Measurements from ENCODE around the gene SHC2. TPM values are rescaled to one million over a fixed set of nuclear protein-coding genes. Genes with fewer than 3 reads are reported as not detected.

SHC2 gene
- total RNA-seq, 2 donors from 2014 or later, result 119 to 137 TPM

DNA sequence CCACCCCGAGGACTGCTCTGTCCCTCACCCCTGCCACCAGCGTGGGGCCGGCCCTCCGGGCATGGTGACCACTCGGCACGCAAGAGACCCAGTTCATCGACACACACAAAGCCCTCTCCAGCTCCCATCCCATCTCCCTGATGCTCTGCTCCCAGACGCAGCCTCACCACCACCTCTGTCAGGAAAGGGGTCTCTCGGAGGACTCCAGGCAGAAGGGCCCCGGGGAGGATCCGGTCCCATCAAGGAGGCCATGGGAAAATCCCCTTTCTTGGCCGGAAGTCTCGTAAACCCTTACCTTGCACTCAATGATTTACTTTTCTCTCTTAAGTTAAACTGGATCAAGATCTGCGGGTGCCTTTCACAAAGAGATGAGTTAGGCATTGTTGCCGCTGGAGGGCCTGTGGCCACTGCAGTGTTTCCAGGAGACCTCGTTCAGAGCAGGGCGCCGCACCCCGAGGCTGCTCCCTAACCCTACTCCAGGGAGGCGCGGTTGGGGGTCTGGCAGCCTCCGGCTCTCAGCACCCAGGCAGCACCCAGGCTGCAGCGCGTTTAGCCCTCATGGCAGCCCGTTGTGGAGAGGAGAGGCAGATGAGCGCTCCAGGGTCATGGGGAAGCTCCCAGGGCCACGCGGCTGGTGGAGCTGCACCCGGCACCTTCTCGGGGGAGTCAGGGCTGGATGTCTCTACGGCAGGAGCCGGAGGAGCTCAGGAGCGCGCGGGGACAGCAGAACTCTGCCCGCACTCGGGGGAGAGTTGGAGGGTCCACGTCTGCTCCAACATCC lies 82.8 kb downstream of the SHC2 start:
- 41 to 56% methylated on average over 13 to 37 of the region's 38 CpGs for WGBS, 2 donors
- TF ChIP-seq, protein P1, sequence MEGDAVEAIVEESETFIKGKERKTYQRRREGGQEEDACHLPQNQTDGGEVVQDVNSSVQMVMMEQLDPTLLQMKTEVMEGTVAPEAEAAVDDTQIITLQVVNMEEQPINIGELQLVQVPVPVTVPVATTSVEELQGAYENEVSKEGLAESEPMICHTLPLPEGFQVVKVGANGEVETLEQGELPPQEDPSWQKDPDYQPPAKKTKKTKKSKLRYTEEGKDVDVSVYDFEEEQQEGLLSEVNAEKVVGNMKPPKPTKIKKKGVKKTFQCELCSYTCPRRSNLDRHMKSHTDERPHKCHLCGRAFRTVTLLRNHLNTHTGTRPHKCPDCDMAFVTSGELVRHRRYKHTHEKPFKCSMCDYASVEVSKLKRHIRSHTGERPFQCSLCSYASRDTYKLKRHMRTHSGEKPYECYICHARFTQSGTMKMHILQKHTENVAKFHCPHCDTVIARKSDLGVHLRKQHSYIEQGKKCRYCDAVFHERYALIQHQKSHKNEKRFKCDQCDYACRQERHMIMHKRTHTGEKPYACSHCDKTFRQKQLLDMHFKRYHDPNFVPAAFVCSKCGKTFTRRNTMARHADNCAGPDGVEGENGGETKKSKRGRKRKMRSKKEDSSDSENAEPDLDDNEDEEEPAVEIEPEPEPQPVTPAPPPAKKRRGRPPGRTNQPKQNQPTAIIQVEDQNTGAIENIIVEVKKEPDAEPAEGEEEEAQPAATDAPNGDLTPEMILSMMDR (IDR thresholded peaks at IDR 0.05), result no peak
- no peak for TF ChIP-seq POLR2A (IDR thresholded peaks at IDR 0.05)
- intact Hi-C loops (cut with DNase I), result no loop called here

DNA sequence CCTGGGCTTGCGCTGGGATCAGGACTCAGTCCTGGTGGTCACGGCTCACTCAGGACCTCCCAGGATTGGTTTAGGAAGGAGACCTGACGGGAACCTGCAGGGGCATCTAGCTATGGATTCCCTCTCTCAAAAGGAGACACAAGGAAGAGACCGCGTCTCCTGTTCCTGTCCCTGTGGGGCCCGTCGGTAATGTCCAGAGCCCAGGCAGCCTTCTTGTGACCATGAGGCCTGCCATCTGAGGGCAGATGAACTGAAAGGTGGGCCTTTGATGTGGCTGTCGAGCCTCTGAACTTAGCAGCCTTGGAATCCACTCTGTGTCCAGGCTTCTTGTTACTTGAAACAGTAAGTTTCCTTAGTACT lies 84.7 kb downstream of the SHC2 start:
- TF ChIP-seq POLR2A (IDR thresholded peaks at IDR 0.05), result no peak
- TF ChIP-seq, protein P1 (IDR thresholded peaks at IDR 0.05), result no peak
- DNase-seq, result no peak
- no peaks in the 10 kb centered on the region for H3K4me1 ChIP-seq
- H3K36me3 ChIP-seq (replicated peaks in 1 of 2; ENCODE audit: insufficient read depth in 1 of 2, low read depth in 2 of 2), result no peaks in the 10 kb centered on the region
- 81 to 92% methylated on average over 2 to 8 of the region's 8 CpGs for WGBS, 2 donors
- ATAC-seq, result no peak
- H3K27me3 ChIP-seq, result peaks cover 0 to 10% of the 10 kb centered on the region in 2 donors
- no peaks in the 10 kb centered on the region for H3K9me3 ChIP-seq
- no peak overlapping the region for H3K4me3 ChIP-seq
- H3K27ac ChIP-seq, result no peak overlapping the region
- intact Hi-C loops (cut with DNase I), result no loop called here

More for the DNA sequence above, 82.8 kb downstream of the SHC2 start:
- no peak overlapping the region for H3K27ac ChIP-seq
- H3K4me1 ChIP-seq, result no peaks in the 10 kb centered on the region
- H3K4me3 ChIP-seq, result no peak overlapping the region
- no peak for ATAC-seq
- H3K9me3 ChIP-seq, result no peaks in the 10 kb centered on the region
- DNase-seq, result no peak
- peaks cover 0 to 10% of the 10 kb centered on the region in 2 donors for H3K27me3 ChIP-seq
- H3K36me3 ChIP-seq (replicated peaks in 1 of 2; ENCODE audit: insufficient read depth in 1 of 2, low read depth in 2 of 2), result no peaks in the 10 kb centered on the region

DNA sequence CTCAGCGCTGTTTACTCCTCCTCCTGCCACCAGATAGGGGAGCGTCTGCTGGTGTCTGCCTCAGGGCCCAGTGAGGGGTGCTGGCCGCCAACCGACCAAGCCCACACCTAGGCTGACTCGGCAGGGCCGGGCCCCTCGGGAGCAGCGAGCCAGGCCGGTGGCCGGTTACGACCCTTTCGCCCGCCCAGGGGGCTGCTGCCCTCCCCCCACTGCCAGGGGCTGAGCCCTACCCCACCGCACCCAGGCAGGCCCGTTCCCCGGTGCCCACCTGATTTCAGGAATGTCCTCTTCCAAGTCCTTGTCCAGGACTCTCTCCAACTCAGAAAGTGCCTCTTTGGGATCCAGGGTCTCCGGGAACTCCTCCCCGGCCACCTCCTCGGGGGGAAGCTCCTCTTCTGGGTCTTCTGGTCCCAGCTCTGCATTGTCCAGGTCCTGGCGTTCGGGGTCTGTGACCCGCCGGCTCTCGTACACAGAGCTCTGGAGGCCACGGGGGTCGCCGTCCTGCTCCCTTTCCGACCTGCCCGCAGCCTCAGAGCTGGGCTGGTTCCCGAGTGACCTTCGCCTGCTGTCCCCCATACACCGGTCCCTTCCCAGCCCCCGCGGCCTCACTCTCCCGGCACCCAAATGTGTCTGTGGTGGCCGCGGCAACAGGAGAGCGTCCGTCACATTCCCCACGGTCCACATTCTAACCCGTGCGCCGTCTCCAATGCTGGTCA lies 85.3 kb downstream of the SHC2 start:
- intact Hi-C loops (cut with DNase I), result no loop called here
- ATAC-seq, result no peak
- no peaks in the 10 kb centered on the region for H3K36me3 ChIP-seq (replicated peaks in 1 of 2; ENCODE audit: insufficient read depth in 1 of 2, low read depth in 2 of 2)
- 57 to 64% methylated on average over 18 to 36 of the region's 43 CpGs for WGBS, 2 donors
- DNase-seq, result no peak
- no peak overlapping the region for H3K27ac ChIP-seq
- H3K27me3 ChIP-seq, result peaks cover 0 to 10% of the 10 kb centered on the region in 2 donors
- no peaks in the 10 kb centered on the region for H3K9me3 ChIP-seq
- H3K4me3 ChIP-seq, result no peak overlapping the region
- H3K4me1 ChIP-seq, result no peaks in the 10 kb centered on the region
- no peak for TF ChIP-seq POLR2A (IDR thresholded peaks at IDR 0.05)
- TF ChIP-seq, protein P1 (IDR thresholded peaks at IDR 0.05), result no peak

DNA sequence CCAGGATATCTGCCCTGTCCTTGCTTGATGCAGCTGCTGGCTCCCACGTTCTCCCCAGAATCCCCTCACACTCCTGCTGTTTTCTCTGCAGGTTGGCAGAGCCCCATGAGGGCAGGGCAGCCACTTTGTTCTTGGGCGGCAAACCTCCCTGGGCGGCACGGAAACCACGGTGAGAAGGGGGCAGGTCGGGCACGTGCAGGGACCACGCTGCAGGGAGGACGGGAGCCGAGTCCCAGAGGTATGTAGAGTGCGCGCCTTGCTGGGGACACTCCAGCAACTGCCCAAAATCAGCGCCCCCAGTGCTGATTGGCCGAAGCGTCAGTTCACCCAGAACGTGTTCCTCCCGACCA lies 86.0 kb downstream of the SHC2 start:
- Histone ChIP-seq H3K27ac (no peak overlapping the region), H3K36me3 (replicated peaks in 1 of 2; ENCODE audit: insufficient read depth in 1 of 2, low read depth in 2 of 2) (no peaks in the 10 kb centered on the region), H3K4me3 (no peak overlapping the region), H3K27me3 (peaks cover 0 to 10% of the 10 kb centered on the region in 2 donors), H3K4me1 (no peaks in the 10 kb centered on the region), H3K9me3 (no peaks in the 10 kb centered on the region)
- TF ChIP-seq, protein P1 (IDR thresholded peaks at IDR 0.05), result no peak
- no peak for TF ChIP-seq POLR2A (IDR thresholded peaks at IDR 0.05)
- DNase-seq (no peak), ATAC-seq (no peak)
- intact Hi-C loops (cut with DNase I), result no loop called here
- 53 to 54% methylated on average over 7 to 17 of the region's 17 CpGs for WGBS, 2 donors

All from body of pancreas (tissue), 4 donors.